T1000 (cell line): ENCODE measurements around the gene SYNGR1.
A peak's percentile ranks its signal among the peaks of the same experiment; 100 is the strongest.
"Not testable (repeated sequence)": the region's sequence is repeated elsewhere in the genome, so short reads cannot be mapped to it uniquely, and the experiment has no call there.

Experiments used
- DNase-seq: peaks from one replicate; lab custom pipeline; 2025; ENCODE audit warnings: mixed read lengths; lab: John Stamatoyannopoulos, UW

The SYNGR1 gene

GRCh38 chr22:39316440-39317083, 33.2 kb upstream of the SYNGR1 start:
- DNase-seq: peak; percentile 71

GRCh38 chr22:39317084-39317774, 32.6 kb upstream of the SYNGR1 start:
- DNase-seq: no peak

GRCh38 chr22:39317775-39318506, 31.9 kb upstream of the SYNGR1 start:
- DNase-seq: no peak

GRCh38 chr22:39318507-39319283, 31.1 kb upstream of the SYNGR1 start:
- no peak for DNase-seq

- DNase-seq: peak; percentile 92
These were observed 30.3 kb upstream of the SYNGR1 start, which contains the start of gene RPL3 for GRCh38 chr22:39319284-39320022. Gene RPL3 (minus strand): TSS chr22:39319623. CDS start chr22:39319597, 26 bp downstream.

- DNase-seq: not testable (repeated sequence)
These were observed 29.2 kb upstream of the SYNGR1 start for GRCh38 chr22:39320616-39321029.

GRCh38 chr22:39325392-39325932, 24.3 kb upstream of the SYNGR1 start:
- no peak for DNase-seq

- DNase-seq: no peak
These were observed 21.6 kb upstream of the SYNGR1 start for GRCh38 chr22:39327995-39328754.

- not testable (repeated sequence) for DNase-seq
These were observed 19.2 kb upstream of the SYNGR1 start for GRCh38 chr22:39330553-39330952.

- DNase-seq: no peak
These were observed 17.2 kb upstream of the SYNGR1 start for GRCh38 chr22:39332441-39333064.

- no peak for DNase-seq
These were observed 13.4 kb upstream of the SYNGR1 start for GRCh38 chr22:39336411-39336810.

GRCh38 chr22:39339775-39340174, 10.0 kb upstream of the SYNGR1 start:
- peak; percentile 36 for DNase-seq

GRCh38 chr22:39341179-39341578, 8.6 kb upstream of the SYNGR1 start:
- DNase-seq: no peak

- no peak for DNase-seq
These were observed 6.3 kb upstream of the SYNGR1 start for GRCh38 chr22:39343259-39344045.

- no peak for DNase-seq
These were observed 5.8 kb upstream of the SYNGR1 start for GRCh38 chr22:39344046-39344390.

- no peak for DNase-seq
These were observed 4.6 kb upstream of the SYNGR1 start for GRCh38 chr22:39345231-39345630.

- no peak for DNase-seq
These were observed 784 bp upstream of the SYNGR1 start for GRCh38 chr22:39348909-39349505.

- DNase-seq: no peak
These were observed 255 bp upstream of the SYNGR1 start for GRCh38 chr22:39349506-39349966.
